Activated effector memory CD4-positive, alpha-beta T cell treated with anti-CD3 and anti-CD28 coated beads, Interleukin-2, amount 50 U/mL, for 16 hours (primary cell): ENCODE data around the gene NCOA1.
"Not testable (repeated sequence)": the region's sequence is repeated elsewhere in the genome, so short reads cannot be mapped to it uniquely, and the experiment has no call there.

ENCODE experiments used
- DNase-seq: peaks from one replicate; pipeline ENCODE4 v3.0.0-alpha.2; 2020

Gene NCOA1

DNA sequence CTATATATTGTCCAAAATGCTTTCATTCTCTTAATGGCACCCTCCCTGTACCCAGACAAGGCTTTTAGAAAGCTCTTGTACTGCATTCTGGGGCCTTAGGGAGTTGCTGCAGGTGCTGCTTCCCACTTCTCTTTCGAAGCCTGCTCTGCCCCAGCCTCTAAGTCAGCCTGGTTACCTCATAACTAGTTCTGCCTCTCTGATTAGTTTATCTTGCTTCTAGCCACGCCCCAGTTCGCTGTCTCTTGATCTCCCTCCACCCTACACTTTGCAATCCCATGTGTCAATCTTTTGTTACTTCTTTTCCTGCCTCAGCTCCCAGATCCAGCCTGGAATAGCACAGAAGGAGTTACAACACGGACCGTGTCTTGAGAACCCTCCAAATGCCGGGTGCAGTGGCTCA is 13.8 kb upstream of the NCOA1 start:
- DNase-seq = no peak

DNA sequence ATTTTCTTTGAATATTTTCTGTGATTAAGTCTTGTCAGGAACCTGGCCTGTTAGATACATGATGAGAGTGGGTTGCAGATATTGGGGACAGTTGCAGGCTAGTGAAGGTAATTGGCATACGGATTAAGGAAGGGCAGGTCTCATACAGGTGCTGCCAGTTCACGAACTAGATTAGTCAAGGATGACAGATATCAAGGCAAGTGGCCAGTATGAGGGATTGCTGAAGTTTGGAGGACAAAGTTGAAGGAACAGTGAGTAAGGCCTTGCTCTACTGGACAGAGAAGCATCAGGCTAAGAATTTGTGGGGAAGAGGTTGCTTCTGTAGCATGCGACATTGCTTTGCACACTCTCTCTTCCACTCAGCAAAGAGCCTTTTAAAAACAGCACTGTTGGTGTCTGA is 12.8 kb upstream of the NCOA1 start:
- DNase-seq = no peak

DNA sequence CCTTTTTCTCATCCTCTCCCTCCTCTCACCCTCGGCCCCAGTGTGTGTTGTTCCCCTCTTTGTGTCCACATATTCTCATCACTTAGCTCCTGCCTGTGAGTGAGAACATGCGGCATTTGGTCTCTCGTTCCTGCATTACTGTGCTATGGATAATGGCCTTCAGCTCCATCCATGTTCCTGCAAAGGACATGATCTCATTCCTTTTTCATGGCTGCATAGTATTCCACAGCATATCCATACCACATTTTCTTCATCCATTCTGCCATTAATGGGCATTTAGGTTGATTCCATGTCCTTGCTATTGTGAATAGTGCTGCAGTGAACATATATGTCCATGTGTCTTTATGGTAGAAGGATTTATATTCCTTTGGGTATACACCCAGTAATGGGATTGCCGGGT is 10.8 kb upstream of the NCOA1 start:
- no peak for DNase-seq

DNA sequence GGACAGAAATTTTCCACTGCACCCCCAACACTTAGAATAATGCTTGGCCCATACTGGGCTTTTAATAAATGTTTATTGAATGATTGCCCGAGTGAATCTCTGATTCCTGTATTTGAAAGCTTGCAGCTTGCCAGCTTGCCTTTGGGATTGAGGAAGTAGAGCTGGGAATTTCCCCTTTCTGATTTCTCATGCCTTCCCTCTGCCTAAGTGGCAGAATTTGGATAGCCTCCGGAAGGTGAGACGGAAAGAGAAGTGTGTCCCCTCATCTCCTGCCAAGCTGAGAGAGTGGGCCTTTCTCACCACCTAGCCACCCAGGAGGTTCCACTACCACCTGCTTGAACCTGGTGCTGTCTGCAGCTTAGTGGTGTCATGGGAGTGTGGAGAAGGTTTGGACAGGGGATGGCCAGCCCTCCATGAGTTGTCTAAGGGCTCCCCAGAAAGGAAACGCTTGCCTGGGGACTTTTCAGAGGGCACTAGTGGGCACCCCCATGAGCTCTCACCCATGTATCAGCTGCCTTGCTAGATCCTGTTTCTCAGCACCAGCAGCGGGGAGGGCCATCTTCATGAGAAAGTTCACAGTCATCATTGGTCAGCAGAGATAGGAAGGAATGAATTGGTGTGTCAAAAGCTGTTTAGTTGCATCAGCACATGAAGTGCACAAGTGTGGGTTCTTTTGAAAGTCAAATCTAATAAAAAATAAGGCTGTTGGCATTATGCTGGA is 8.6 kb upstream of the NCOA1 start:
- no peak for DNase-seq

DNA sequence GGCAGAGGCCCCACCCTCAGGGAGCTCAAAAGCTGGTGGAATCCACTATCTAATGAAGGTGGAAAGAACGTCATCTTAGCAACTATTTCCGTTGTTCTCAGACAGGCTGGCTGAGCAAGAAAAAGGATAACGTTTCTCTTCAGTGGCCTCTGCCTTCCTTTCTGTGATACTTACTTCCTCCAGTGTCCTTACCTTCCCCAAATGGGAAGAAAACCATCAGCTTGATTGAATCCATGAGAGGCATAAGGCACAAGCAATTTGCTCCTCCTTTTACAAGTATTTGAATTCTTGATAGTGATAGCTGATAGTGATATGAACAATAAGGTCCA is 8.1 kb upstream of the NCOA1 start:
- no peak for DNase-seq

DNA sequence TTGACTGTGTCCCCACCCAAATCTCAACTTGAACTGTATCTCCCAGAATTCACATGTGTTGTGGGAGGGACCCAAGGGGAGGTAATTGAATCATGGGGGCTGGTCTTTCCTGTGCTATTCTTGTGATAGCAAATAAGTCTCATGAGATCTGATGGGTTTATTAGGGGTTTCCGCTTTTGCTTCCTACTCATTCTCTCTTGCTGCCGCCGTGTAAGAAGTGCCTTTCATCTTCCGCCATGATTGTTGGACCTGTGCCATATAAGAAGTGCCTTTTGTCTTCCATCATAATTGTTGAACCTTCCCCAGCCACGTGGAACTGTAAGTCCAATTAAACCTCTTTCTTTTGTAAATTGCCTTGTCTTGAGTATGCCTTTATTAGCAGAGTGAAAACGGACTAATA is 6.4 kb upstream of the NCOA1 start:
- DNase-seq = not testable (repeated sequence)

DNA sequence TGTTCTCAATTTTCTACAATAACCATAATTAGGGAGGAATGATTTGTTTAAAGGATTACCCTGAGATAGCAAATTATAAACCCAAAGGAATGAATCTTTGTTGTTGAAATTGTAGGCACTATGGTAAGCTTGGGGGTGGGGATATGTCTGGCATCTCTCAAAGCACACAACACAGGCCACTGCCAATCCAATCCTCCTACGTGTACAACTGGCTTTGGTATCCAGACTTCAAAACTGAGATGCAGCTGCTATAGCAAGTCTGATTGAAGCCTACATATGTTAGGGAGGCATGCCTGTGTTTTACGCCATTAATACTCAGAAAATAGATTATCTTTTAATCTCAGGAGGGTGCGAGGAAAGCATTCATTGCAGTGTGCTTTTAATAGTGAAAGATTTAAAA is 5.9 kb upstream of the NCOA1 start:
- DNase-seq = no peak

DNA sequence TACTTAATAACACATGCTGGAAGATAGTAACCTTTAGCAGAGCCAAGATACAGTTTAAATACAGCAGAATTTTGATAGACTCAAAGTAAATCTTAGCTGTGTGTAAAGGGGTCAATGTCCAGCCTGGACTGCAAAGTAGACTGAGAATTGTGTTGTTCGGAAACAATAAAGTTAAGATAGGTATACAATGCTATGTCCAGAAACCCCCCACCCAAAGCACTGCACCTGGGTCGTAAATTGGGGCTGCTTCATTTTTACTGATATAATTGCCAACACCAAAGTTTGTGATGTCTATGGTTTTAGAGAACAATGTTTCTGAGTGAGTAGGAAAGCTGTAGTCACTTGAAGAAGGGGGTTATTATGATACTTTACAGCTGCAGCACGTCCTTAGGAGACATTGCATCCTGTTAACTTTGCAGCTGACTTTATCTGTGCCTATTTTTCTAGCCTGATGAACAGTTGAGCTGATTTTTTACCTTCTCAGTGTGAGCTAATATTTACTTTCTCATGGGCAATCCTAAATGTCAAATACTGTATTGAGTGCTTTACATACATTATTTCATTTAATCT is 4.3 kb upstream of the NCOA1 start:
- no peak for DNase-seq

DNA sequence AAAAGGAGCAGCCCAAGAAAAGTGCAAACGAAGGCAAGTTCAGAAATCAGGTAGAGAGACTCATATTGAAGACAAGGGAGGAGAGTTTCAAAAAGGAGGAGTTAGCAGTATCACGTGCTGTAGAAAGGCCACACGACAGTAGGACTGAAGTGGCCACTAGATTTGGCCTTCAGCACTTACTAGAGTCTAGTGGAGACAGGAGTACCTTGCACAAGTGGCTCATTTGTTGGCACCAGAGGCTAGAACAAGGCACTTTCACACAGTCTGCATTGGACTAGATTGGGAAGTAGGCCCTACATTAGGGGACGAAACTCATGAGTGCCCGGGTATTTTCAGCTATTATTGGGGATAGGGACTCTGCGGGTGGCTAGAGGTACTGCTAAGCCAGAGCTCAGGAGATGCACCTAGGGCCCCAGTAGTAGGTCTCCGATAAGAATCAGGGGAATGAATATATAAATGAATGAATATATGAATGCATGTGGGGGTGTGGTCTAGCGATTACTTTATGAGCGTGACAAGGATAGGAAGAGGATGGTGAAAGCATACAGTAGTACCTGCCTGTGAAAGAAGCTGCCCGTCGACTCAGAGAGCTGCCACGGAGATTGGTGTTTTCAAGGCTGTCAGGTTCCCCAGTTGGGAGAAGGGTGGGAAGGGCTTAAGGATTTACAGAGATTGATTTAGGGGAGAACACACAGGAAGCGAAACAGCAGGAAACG is 1.4 kb upstream of the NCOA1 start:
- no peak for DNase-seq

DNA sequence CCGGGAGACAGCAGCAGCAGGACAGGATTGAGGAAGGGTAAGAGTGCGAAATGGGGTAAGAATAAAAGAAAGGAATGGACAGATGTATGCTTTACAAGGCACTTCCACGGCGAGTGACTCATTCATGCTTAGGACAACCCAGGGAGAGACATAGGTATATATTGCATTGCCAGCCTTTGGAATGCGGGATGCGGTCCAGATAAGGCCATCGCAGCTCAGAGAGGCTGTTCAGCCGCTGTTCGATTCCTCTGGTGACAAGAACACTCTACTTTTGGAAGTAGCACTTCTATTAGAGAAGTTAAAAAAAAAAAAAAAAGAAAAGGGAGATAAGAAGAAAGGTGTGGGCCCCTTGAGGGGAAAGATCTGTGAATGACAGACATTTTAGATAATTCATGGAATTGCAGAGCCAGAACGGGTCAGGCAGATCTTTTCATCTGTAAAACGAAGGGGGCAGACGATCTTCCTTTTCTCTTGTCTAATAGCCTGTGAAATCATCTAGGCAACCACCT is 819 bp upstream of the NCOA1 start:
- no peak for DNase-seq

DNA sequence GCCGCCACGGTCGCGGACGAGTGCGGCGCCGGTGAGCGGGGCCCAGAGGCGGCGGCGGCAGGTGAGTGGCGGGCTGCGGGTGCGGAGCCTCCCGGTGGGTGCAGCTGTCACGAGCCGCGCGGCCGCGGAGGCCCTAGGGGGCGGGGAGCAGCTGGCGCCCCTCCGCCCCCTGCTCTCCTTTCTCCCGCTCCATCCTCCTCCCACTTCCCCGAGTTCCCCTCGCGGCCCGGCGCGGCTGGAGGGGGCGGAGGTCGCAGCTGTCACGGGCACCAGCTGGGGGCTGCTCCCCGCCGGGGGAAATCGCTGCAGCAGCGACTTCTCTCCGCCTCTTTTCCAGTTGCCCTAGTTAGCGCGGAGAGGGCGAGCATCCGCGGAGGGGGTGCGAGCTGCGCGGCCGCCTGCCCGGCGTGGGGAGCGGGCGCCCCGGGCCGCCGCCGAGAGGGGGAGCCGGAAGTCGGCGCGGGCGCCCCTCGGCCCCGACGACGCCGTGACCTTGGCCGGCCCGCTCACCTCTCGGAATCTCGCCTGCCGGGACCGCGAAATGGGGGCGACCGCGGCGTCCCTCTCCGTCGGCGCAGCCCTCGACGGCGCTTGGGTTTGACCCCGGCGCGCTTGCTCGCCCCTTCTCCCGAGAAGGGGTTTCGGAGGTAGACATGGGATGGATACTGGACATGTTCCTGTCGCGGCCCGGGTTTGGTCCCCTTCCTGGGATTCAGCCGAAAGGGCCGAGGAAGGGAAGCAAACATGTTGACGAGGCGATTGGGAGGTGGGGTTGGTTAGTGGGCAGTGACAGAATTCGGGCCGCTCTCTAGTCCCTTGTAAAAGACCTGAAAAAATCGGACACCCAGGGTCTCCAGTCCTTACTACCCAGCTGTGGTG is 727 bp downstream of the NCOA1 start:
- peak; percentile 88 for DNase-seq

DNA sequence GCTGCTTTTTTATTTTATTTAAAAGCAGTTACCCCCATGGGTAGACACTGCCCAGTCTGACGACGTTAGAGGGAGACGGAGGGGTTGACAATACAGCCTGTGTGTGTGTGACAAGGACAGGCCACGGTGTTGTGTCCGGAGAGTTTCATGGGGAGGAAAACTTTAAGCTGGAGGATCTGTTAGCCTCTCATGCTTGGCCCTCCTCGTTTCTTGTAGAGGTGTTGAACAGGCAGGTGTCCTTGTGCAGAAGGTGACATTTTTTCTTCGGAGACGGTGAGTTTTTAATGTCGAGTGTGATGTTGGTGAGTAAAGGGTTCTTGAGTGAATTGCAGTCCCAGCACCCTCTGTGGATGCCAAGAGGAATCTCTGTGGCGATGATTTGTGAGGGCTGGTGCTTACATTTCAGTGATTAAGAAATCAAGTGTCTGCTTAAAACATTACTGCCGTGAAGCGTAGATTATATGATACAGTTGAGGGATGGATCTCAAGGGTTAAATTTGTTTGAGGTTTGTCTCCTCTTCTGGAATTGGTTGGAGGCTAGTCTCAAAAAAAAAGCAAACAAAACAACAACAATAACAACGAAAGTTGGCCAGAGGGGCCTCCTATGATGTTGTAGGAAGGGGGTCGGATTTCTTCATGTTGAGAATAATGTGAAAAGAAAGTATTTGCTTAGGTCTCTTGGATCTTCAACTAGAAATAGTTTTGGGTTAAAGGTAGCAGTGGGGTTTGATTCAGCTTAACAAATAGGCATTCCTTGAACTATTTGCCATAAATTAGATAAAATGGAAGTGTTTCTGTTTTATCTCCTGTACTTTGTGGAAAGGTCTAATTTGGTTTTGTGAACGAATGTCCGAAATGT is 1.6 kb downstream of the NCOA1 start:
- no peak for DNase-seq

DNA sequence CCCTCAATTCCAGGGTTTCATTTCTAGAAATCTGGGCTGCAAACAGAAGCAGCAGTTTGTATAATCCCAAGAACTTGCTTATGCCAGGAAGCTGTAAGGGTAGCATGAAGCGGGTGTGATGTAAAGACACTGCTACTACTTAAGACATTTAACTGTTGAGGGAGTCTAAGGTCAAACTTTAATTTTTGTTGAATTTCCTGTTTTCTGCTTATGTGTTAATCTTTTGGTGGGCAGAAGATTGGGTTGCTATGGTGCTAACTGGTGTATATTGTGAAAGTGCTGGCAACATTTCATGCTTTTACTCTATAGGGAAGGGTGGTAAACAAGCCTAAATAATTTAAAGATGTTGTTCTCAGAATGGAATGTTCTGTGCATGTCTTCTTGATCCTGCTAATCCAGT is 2.7 kb downstream of the NCOA1 start:
- DNase-seq = no peak

DNA sequence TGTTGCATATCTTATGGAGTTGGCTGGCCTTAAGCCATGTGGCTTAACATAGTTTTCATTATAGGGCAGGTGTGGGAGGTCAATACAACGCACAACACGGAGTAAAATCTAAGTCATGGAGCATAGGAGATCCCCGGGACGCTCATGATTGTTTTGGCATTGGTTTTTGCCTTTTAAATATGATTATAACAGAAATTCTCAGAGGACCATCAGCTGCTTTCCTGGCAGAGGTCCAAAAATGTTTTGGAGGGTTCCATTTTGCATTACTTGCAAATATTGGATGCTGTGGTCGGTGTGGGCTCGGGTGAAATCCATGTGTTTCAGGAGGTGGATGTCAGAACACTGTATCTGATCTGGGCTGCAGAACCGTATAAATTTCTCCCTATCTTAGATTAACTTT is 3.4 kb downstream of the NCOA1 start:
- DNase-seq = no peak

DNA sequence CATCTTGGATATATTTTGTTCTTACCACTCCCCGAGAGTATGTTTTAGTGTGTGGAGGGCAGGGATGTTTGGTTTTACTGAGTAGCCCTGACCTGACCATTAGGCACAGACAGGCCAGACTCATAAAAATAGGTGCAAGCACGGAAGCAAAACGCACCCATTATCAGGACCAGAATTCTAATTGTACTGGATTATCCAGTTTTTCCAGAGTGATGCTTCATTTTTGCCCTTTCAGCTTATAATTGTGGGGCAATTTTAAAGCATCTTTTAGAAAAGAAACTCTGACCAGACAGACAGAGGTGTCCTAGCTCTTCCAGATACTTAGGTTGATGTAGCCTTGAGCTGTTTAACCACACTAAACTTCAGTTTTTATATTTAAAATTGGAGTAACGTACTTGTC is 4.4 kb downstream of the NCOA1 start:
- DNase-seq = no peak

DNA sequence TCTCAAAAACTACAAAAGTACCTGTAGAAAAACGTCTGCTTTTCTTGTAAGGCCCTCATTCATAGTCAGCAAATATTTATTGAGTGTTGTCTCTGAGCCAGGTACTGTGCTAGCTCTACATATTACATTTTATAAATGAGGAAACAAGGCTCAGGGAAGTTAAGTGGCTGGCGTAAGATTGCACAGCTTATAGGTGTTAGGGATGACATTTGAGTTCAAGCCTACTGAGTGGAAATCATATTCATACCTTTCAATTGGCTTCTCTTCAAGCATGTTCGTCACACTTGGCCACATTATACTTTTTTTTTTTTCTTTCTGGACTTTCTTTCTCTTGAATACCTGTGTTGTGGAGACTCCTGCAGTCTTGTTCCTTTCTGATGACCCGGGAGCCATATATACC is 5.9 kb downstream of the NCOA1 start:
- DNase-seq = no peak

DNA sequence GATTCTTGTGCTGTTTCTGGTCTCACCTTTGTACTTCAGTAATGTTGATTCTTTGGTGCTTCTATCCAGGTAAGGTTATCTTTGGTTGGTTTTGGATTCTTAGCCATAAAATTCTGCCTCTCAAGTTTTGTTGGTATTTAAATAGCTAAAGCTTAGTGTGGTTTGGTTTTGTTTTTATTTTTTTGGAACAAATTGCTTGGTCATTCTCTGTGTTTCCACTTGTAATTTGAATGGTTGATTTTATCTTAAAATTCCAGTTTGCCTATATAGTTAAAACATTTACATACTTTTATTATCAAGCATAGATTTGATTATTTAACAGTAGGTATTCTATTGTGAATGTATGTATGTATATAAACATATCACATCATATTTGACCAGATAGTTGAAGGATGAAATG is 6.6 kb downstream of the NCOA1 start:
- no peak for DNase-seq

DNA sequence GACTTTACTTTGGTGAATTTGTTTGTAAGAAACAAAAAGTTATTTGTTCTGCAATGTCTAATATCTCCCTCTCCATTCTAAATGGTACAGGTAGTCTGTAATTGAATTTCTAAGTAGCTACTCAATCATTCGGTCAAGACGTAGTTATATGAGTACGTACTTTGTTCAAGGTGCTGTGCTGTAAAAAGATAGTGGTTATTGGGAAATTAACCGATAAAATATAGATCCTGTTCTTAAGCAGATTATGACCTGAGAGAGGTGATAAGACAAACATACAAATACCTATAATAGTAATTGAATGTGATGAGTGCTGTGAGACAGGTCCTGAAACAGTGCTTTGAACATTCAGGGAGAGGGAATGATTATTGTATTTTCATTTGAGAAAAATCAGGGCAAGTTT is 7.1 kb downstream of the NCOA1 start:
- DNase-seq = no peak

DNA sequence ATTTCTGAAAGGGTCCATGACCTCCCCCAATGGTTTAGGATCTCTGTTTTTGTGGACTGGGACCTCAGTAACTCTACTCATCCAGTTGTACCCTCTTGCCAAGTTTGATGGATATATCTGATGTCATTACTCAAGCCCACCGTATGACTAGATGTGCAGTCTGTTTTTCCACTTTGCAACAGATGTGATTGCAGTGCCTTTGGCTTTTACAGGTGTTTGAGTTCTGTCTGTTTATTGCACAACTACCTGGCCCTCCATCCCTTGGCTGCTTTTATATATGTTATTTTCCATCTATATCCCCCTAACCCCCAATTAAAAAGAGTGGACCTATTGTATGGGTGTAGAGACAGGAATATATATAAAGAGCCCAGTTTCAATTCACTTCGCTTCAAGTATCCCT is 10.8 kb downstream of the NCOA1 start:
- no peak for DNase-seq

DNA sequence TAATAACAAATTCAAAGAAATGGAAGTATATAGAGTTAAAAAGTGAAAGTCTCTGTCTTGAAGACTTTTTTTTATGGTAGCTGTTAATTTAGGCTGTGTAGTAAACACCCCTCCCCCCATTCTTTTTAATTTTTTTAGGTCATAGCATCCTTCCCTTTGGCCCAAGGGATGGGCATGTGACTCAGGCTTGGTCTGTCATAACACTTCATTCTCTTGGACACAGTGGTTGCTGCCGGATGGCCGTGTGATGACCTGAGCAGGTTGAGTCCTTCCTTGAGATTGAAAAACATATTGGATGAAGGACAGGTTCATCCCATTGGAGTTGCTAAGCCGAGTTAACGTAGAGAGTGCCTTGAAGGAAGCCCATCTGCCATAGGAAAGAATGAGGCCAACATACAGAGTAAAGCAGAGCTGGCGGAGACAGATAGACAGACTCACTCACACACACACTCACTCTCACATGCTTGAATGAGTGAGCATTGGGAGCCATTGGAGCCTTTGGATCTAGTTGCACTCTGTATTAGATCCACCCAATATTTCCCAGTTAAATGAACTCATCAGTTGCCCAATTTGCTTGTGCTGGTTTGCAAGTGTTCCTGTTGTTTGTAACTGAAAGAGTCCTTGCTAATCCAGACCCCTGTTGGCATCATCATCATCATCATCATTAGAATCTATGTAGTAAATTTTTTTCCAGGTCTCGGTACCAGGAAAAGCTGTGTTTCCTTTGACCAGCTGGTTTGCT is 14.7 kb downstream of the NCOA1 start:
- DNase-seq = no peak

DNA sequence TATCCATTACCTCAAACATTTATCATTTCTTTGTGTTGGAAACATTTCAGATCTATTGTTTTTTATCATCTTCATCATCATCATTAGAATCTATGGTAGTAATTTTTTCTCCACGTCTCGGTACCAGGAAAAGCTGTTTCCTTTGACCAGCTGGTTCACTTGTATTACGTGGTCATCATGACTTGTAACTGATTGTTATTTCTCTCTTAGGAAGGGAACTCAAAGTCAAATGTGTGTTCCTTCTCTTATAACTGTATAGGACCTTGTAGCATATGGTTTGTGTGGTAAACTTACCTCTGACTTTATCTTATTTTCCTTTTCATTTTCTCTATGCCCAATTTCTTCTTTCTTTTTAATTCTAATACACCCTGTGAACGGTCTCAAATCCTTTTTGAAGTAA is 16.5 kb downstream of the NCOA1 start:
- DNase-seq = no peak

DNA sequence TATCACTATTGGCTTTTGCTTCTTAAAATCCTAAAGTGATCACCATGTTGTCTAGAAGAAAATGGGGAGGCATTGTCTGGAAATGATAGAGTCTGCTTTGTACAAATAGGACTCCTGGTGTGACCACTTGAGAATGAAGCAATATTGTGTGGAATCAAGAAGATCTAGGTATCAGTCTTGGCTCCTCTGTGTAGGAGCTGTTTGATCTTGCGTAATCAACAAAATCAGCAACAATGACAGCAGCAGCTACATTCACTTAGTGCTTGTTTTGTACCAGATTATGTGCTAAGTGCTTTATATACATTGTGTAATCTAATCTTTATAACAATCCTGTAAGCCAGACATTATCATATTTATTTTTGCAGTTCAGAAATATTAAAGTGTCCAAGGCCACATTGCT is 17.8 kb downstream of the NCOA1 start:
- DNase-seq = no peak
